HuH-7.5 (cell line): ENCODE results near the gene SPATA33.

Source experiments
- DNase-seq: peaks from one replicate; pipeline ENCODE4 v3.0.0; 2011; ENCODE audit warnings: low spot score

The SPATA33 gene

DNA sequence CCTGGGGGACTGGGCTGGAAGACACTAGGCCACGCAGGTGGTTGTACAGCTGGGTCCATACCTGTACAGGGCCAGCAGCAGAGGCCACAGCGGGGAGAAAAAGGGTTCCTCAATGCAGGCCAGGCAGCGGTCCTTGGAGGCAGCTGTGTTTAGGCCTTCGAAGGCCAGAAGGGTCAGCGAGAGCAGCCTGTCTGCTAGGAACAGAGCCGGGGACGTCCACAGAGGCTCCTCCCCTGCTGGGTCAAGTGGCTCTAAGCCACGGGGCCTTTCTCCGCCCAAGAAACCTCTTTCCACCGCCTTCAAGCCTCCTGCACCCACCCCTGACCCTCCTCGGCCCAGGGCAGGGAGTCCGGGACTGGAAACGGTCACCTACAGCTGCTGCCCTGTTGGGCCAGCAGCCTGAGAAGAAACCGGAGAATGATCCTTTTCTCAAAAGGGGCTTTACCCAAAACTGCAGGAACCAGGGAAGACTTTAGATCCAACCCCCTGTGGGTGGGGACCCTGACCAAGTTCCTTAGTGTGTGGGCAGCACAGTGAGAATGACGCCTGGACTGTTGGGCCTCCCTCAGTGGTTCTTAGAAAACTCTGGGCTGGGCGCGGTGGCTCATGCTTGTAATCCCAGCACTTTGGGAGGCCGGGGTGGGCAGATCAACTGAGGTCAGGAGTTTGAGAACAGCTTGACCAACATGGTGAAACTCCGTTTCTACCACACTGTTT, 52.2 kb downstream of the SPATA33 start:
- DNase-seq = no peak

DNA sequence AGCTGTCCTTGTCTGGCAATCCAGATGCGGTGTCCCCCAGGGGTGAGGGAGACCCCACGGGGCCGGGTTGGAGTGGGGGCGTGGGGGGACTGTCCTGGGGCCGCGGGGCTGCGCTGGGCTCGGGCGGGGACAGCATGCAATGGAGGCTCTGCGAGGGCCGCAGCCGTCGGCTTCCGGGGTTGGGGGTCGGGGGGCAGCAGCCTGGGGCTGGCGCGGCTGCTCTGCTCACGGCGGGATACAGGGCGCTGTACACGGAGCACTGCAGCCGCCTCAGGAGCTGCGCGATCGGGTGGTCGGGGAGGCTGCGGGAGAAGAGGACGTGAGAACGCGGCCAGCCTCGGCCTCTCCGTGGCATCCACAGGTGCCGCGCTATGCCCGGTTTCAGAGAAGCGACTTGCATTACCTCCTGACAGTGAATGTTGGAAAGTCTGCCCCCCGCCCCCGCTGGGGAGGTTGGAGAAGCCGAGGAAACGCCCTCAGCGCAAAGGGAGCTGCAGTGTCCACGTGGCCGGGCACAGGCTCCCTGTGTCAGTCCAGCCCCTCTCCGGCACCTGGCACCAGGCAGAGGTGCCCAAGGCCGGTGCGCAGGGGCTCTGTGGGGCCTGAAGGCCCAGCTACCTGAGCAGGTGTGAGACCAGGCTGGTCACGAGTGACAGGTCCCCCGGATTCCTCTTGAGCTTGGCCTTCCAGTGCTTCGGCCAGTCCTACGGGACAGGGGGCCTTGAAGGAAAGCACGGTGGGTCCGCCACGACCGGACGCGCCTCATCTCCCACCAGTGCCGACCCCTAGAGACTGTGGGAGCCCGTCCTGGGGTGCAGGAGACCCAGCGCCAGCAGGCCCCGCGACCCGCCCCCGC, 53.3 kb downstream of the SPATA33 start:
- DNase-seq = no peak

DNA sequence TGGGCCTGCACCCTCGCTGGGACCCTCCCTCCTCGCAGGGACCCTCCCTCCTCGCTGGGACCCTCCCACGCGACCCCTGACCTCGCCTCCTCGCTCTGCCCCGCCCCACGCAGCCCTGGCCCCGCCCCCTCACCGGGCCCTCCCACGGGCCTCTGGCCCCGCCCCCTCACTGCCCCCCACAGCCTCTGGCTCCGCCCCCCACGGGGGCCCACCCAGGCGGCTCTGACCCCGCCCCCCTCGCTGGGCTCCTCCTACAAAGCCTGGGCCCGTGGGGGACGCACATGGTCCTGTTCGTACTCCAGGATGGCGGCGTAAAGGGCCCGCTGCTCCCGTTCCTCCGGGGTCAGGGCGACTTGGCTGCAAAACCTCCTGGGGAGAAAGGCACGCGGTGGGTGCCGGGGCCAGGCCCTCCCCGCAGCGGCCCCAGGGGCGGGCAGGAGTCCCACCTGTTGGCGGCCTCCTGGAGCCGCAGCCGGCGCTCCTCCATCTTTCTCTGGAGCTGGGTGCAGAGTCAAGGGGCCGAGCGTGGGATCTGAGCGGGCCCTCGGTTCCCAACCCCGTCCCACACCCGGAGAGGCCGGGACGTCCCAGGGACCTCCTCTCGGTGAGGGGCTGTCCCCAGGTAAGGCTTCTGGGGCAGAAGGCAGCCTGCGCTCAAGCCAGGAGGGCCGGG, 54.1 kb downstream of the SPATA33 start:
- DNase-seq = no peak

DNA sequence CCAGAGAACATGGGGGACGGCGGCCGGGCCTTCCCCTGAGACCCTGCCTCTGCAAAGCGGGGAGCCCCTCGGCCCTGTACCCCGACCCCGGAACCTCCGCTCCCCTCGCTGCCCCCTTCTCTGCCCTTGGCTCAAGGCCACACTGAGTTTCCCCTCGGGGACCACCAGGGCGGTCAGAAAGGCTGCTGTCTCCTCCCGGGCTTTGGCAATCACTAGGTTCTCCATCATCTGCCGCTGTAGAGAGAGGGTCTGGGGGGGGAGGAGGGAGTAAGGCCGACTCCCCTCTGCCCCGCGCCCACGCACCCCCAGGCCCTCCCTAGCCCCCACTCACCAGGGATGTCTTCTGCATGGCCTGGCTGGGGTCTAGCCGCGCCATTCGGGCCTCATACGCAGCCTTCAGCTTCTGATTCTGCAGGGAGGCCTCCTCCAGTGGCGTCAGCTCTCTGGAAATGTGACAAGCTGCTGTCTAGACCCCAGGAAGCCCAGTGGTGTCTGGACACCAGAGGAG, 54.7 kb downstream of the SPATA33 start:
- DNase-seq = no peak

DNA sequence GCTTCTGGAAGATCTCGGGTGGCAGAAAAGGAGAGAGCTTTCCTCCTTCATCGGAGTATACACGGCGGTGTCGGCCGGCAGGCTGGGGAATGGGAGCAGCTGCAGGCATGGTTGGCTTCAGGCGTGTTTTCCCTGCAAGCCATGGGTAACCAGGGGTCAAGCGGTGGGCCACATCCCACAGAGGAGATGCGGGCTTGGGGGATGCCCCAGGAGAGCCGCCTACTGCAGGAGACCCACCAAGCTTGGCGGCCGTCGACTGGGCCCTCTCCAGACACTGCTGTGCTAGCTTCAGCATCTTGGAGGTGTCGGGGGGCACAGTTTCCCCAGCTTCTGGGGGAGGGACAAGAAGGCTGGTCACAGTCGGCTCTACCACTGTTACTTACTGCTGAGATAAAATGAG, 58.9 kb downstream of the SPATA33 start:
- no peak for DNase-seq

DNA sequence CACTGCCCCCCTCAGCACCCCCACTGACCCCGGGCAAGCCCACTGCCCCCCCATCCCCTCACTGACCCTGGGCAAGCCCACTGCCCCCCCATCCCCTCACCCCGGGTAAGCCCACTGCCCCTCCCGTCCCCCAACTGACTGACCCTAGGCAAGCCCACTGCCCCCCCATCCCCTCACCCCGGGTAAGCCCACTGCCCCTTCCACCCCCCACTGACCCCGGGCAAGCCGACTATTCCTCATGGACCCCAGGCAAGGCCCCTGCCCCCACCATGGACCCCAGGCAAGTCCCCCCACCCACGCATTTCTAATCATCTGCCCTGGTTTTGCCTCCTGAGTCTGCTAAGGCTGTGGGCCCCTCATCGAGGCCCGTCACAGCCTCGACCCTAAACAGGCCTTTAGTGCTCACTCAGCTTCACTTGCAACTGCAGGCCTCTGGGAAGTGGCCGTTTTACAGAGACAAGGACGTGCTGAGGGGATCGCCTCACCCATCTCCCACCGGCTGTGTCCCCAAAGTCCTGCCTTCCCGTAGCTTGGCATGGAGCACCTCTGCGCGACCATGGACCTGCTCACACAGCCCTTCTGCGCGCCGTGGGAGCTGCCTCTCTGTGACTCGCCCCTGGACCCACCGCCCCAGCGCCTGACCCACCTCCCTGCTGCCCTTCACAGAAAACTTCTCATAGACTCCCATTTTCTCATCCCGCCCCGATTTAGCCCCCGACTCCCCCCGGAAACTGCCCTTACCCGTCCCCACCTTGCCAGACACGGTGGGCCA, 59.5 kb downstream of the SPATA33 start:
- no peak for DNase-seq

DNA sequence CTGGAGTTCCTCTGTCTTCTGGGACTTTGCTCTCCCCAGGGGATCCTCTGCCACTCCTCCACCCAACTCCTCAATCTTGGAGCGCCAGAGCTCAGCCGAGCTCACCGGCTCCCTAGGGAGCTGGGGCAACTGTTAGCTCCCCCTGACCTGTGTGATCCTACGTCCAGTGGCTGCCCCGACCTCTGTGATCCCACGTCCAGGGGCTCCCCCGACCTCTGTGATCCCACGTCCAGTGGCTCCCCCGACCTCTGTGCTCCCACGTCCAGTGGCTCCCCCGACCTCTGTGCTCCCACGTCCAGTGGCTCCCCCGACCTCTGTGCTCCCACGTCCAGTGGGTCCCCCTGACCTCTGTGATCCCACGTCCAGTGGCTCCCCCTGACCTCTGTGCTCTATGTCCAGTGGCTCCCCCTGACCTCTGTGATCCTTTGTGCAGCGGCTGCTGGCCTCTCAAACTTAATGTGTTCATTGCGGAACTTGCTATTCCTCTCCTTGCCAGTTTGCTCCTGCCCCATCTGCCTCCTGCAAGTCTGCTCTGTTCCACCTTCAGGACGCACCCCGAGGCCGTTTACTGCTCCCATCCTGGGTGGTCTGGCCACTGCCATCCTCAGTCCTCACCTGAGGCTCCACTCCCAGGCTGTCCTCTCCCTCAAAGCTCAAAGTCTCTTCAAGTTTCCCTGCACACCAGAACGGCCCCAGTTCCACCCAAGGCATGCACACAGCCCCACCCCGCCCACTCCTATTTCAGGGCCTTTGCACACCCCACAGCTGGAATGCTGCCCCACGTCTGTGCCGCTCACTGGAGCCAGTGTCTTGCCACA, 60.3 kb downstream of the SPATA33 start:
- no peak for DNase-seq
